ENCODE measurements around the gene ANKIB1.

Gene ANKIB1

DNA sequence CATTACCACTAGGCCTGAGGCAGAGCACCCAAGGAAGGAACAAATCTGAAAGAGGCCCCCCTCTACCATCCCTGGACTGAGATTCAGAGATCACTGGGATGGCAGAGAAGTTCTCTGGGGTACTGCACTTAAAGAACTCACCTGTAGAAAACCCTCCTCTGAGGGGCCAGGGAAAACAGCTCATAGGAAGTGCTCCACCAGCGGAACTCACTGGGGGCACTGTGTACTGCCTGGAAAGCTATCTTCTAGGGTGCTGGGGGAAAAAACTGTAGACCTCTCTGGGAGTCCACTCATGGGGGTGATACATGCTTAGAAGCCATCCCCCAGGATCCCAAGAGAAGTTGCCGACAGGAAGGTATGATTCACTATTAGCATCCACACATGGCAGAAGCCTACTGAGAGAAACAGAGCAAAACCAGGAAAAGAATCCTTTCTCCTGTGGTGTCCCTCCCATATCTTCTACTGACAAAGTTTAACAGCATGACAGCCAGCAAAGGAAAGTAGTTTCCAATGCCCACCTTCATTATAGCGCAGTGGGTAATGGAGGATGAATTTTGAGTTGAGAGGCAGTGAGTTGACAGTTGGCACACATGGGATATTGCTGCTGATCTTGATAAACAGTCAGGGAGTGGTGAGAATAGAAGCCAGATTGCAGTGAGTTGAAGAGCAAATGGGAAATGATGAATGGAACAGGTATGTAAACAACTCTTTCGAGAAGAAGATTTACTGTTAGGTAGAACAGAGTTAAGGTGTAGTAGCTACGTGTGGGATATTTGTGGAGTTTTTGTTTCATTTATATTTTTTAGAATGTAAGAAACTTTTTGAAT lies 20.9 kb downstream of the ANKIB1 start:
- DNase-seq (ENCODE audit: low read depth in 2 of 2), result no peak

DNA sequence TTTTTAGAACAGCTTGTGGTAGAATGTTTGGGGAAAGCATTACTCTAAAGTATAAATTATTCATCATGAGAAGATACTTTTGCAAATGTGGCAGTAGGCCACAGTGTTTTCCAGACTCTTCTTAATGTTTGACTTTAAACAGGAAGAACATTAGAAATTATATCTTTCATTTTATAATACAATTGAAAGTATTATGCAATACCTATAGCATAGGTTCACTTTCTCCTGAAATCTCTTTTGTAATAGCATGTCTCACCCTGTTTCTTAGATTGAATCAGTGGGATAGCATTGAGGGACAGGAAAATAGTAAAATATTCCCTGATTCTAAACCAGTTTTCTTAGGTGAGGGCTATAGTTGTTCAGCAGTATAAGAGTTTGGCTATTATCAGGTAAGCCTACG lies 23.1 kb downstream of the ANKIB1 start:
- DNase-seq (ENCODE audit: low read depth in 2 of 2), result no peak

DNA sequence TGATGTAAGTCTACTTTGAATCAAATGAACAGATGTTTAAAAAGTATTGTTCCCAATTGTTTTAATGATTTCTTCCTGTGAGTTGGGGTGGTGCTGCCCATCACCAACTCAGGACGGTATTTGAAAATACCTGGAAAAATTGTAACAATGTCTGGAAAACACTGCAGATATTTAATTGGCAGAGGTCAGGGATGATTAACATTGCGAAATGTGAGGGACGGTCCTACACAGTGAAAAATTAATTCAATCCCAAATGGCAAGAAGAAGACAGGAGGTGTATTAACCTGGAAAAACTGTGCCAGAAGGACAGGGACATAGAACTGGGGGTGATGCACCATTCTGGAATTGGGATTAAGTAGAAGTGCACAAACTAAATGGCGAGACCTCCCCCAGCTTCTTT lies 29.6 kb downstream of the ANKIB1 start:
- DNase-seq (ENCODE audit: low read depth in 2 of 2), result no peak

DNA sequence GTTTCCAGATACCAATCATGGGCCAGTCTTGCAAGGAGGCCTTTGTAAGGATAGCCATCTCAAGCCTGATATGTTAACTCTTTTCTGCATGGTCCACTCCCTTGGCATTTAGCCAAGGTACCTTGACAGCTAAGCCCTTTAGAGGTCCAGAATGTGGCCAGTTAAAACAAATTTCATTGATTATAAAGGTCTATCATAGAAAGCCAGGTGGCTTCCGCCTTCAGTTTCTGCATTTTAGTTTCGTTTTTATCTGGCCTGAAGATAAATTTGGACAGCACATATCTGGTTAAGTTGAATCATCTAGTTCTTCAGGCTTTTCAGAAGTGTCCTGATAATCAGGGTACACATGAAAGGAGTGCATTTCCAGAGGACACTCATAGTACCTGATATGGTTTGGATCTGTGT lies 30.7 kb downstream of the ANKIB1 start:
- DNase-seq (ENCODE audit: low read depth in 2 of 2), result no peak

DNA sequence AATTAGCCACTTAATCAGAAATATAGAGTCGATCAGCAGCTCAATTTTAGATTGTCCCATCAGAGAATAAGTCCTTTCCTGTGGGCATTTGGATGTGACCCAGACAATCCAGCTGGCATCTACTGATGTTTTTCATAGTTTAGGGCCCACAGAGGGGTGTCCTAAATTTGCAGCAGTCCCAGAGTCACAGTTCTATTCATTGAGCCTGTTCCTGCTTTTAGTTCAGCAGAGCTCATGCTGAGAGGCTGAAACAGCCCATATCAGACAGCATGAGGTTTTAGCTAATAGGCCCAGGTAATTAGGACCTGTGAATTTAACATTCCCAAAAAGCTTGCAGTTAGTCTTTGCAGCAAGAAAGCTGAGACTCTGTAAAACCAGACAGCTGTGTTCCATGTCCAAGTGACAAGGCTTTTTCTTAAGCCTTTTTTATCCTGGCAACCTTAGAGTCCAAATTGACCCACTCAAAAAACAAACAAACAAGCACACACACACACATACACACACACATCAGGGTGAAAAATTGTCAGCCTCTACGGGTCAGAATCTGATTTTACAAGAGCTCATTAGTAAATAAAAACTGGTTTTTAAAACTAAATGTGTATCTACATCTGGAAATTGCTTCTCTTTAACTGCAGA lies 33.7 kb downstream of the ANKIB1 start:
- no peak for DNase-seq (ENCODE audit: low read depth in 2 of 2)

DNA sequence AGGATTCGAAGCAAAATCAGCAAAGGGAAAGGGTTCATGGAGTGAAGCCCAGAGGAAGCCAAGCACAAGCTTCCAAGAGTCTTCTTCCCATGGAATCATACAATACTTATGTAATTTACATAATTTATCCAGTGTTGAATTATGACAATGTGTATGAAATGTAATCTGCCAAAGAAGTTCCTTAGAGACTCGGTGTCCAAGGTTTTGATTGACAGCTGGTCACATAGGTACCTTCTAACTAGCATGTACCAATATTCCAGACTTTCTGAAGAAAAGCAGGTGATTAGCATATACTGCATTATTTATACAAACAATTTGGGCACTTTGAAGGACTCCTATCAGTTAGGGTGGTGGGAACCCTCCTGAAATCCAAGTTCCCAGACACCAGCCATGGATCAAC lies 35.3 kb downstream of the ANKIB1 start:
- DNase-seq (ENCODE audit: low read depth in 2 of 2), result no peak

DNA sequence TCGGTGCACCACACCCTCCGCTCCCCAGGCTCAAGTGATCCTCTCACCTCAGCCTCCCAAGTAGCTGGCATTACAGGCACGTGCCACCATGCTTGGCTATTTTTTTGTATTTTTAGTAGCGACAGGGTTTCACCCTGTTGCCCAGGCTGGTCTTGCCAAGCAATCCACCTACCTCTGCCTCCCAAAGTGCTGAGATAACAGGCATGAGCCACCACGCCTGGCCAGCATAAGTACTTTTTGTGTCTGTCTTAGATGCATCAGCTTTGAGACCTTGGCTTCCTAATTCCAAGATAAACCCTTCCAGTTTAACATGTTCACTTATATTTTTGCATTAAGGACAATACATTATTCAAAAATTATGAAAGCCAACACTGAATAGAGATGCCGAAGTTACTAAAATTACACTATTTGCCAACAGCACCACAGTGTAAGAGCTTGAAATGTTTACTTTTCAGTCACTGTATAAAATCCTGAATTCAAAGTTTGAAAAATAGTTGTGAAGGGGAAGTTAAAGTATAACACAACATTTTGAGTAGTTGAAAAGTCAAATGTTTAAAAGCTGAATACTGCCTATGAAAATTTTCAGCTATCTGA lies 36.5 kb downstream of the ANKIB1 start:
- no peak for DNase-seq (ENCODE audit: low read depth in 2 of 2)

DNA sequence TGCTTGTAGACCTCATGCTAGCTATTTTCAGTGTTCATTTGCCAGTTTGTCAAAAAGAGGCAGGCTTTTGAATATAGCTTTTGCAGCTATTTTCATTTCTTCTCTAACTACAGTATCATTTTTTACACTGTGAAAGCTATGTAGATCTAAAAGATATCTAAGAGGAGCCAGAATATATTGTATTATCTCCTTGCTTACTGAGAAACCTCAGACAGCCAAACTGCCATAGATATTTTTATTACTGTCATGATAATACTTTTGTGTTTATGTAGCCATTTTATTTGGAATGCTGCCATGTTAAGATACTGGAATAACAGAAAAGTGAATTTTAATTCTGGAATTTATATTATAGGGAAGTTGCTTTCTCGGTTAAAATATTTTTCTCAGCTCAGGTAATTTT lies 37.2 kb downstream of the ANKIB1 start:
- DNase-seq (ENCODE audit: low read depth in 2 of 2), result no peak

DNA sequence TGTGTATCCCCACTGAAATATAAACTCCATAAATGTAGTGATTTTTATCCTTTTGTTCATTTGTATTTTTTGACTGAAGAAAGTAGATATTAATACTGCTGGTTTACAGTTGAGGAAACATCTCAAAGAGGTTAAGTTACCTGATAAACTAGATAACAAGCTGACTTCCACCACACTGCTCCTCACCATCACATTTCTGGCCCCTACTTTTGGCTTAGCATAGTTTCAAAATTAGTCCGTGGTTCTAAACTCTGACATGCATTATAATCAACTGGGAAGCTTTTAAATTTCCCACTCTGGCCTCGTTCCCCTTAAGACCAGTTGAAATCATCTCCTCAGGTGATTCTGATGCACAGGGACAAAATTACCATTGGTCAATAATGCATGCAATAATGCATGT lies 43.5 kb downstream of the ANKIB1 start:
- DNase-seq (ENCODE audit: low read depth in 2 of 2), result no peak

DNA sequence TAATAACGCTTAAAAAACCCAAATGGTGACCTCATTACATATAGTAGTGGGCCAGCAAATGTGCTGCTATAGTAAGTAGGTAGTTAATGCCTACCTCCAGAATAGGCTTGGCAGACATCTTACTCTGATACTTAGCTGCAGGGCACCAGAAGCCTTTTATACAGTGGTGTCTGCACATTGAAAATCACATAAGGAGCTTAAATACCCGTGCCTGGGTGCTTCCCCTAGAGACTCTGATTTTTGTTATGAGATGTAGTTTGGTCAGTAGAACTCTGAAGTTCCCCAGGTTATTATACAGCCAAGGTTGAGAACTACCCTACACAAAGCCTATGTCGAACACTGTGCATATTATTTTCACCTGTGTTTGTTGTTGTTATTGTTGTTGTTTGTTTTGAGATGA lies 47.2 kb downstream of the ANKIB1 start:
- DNase-seq (ENCODE audit: low read depth in 2 of 2), result no peak

DNA sequence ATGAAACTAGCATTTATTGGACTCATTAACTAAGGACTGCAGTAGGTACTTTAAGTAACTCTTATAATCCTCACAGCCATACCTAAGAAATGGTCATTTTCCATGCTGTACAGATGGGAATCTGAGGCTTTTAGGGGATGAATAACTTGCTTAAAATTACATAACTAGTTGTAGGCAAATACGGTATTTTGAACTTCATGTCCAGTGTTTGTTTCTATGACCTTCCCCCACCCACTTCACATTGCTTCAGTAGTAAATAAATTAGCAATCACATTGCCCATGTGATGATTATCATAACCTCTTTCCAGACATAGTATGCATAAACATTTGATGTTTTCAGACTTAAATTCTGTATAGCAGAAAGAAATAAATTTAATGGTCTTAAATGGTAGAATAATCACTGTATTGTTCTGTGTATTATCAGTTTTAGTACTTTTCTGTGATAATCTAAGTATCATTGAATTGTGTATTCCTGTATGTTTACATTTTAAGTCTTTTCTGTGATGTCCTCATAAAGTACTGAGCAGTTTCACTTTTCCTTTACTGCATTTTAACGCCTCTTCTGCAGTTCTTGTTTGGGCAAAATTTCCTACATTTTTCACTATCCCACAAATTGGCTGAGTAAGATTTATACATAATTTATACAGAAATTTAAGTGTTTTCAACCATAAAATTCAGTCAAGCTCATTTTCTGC lies 48.3 kb downstream of the ANKIB1 start:
- no peak for DNase-seq (ENCODE audit: low read depth in 2 of 2)

DNA sequence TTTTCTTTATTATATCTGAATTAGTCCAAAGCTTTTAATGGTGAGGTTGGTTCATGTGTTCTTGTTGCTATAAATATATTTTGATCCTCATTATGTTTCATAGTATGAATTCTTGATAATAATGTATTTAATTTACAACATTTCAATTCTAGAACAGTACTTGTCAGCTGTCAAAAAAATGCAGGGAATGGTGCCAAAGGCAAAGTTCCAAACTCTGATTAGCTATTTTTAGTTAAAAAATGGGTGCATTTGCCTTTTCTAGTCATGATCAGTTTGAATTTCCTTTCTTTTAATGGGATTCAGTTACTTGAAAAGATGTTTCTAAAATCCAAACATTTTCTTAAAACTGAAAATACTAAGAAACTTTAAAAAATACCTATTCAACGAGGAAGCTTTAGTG lies 49.6 kb downstream of the ANKIB1 start:
- no peak for DNase-seq (ENCODE audit: low read depth in 2 of 2)

DNA sequence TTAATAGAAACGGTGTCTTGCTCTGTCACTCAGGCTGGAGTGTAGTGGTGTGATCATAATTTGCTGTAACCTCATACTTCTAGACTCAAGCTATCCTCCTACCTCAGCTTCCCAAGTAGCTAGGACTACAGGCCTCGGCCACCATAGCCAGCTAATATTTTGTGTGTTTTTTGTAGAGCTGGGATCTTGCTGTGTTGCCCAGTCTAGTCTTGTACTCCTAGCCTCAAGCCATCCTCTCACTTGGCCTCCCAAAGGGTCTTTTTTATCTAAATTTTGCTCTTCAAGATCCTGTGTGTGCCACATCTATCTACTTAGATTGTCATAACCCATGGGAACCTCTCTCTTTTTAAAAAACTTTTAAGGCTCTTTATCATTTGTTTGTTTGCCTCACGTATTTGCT lies 50.5 kb downstream of the ANKIB1 start:
- DNase-seq (ENCODE audit: low read depth in 2 of 2), result no peak

DNA sequence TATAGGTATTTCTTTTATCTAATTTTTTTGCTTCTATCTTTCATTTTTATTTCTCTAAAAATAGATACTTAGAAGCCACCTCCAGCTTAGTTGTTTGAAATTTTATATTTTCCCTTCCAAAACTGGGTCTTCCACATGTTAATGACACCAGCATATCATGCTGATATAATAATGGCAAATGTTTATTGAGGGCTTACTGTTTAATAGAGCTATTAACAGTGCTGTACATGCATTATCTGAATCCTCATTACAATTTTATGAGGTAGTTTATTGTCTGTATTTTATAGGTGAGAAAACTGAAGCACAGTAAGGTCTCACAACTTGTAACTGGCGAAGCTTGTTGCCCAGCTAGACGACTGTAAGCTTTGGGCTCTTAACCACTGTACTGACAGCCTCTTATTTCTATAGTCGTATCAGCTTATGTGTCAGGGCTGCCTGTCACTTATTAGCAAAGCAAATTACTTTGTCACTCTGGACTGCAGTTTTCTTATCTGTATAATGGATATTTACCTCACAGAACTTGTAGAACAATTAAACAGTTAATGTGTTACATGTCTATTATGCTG lies 51.2 kb downstream of the ANKIB1 start:
- no peak for DNase-seq (ENCODE audit: low read depth in 2 of 2)

DNA sequence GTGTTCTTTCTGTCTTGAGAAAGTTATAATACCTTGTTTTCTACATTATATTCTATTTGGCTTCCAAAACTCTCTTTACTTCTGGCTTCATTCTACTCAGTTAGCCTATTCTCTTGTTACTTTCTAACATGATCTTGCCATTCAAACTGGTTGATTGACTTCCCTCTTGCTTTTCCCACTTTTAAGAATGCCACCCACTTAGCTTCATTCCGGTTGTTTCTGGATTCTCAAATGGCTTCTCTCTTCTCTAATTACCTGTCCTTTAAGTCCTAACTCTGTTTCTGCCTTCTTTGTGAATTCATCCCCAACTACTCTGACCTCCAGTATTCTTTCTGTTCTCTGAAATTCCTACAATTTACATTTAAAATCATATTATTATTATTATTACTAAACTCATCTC lies 52.0 kb downstream of the ANKIB1 start:
- DNase-seq (ENCODE audit: low read depth in 2 of 2), result no peak

DNA sequence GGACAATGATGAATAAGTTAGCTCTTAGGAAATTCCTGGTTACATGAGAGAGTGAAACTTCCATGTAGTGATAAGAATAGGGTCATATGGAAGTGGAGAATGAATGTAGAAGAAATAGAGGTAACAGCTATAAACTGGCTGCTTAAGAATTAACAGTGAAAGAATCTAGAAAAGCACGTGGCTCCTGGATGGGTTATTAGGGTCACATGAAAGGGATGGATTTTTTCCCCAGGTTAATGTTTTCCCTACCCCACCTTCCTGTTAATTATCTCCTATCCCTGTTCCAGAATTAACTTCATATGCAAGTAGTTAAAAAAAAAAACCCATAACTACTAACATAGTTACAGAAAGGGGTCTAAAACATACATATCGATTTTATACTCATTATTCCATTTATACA lies 58.0 kb downstream of the ANKIB1 start:
- DNase-seq (ENCODE audit: low read depth in 2 of 2), result no peak

DNA sequence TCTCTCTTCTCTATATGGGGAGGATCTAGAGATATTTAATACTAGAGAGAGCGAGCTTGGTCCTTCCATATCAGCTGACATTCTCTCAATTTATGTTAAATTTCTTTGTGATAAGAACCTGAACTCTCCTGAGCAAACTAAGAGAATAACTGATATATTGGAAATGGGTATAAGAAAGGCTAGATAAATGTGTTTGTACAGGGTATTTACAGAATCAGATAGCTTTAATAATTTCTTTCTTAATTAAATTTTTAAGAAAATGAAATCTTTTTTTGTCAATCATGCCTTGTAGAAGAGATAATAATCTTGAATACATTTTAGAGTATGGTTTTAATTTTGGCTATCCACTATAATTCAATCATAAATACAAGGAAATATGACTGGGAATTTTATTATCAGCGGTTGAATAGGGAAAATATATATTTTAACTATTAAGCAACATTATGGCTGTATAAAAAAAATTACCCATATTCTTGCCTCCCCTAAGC lies 58.7 kb downstream of the ANKIB1 start:
- DNase-seq (ENCODE audit: low read depth in 2 of 2), result no peak

DNA sequence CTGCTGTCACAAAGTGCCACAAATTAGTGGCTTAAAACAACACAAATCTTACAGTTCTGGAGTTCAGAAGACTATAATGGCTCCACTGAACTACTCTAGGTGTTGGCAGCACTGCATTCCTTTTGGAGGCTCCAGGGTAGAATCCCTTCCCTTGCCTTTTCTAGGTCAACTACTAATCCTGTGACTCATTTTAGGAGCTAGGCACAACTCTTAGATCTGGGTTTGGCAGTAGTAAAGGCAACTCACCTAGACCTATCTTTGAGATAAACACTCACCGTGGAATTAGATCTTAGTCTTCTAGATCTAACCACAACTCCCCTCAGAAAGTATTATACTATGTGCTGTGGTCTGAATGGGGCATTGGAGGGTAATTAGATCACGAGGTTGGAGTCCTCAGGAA lies 60.4 kb downstream of the ANKIB1 start:
- no peak for DNase-seq (ENCODE audit: low read depth in 2 of 2)

DNA sequence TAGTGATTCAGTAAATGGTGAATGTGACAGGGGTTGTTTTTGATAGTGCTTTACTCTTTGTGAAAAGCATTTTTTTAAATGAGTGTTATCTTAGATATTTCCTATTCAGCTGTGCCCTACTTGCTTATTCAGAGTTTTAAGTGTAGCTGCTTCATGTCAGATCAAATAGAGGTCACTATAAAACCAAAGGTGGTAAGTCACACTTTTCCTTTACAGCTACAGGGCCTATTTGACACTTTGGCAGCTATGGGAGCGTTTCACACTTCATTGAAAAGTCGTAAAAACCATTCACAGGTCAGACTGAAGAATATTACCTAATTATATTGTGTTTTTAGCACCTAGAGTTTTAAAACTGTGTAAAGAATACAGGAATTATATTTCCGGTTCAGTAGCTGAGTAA lies 67.3 kb downstream of the ANKIB1 start:
- no peak for DNase-seq (ENCODE audit: low read depth in 2 of 2)

DNA sequence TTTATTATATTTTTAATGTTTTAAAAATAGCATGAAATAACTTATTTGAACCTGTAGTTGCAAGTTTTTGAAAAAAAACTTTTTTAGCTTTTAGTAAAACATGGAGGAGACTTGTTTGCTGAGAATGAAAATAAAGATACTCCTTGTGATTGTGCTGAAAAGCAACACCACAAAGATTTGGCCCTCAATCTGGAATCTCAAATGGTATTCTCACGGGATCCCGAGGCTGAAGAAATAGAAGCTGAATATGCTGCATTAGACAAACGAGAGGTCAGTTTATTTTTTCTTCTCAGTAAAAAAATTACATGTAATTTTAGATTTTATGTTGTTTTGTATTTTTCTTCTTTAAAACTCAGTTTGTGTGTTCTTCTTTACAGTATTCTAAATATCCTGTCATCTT lies 73.5 kb downstream of the ANKIB1 start:
- no peak for DNase-seq (ENCODE audit: low read depth in 2 of 2)

DNA sequence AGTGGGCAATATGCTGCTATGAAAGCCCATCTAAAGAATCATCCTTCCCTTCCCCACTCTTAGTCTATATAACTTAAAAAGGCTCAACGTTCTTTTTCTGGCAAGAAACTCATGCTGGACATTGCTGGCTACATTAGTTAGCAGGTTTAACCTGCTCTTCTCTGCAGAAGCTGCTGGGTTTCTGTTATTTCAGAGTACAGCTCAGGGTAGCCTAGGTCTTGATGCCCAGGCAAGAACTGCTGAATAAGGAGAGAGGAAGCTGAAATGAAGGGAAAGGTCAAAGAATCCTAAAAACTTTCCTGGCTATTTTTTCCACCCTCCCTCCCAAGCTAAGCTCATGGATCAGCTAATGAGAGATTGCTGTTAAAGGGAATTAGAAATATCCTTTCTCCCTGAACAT lies 79.4 kb downstream of the ANKIB1 start:
- no peak for DNase-seq (ENCODE audit: low read depth in 2 of 2)

DNA sequence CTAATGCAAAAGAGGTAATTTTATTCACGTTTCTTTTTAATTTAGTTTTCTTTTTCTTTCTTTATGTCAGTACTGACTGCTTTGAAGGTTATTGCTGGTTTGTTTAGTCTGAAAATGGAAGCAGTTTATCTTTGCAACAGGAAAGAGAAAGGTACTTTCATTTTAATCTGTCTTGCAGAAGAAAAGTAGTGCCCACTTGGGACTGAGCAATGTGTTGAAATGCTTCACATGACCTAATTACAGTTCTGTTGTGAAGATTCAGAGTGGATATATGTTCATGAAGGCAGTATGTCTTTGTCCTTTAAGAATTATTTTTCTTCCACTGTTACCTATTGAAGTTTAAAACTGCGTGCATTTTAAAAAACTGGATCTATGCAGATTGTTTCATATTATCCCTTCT lies 80.1 kb downstream of the ANKIB1 start:
- DNase-seq (ENCODE audit: low read depth in 2 of 2), result no peak
